Measurements from ENCODE around the gene AOX1.

The AOX1 gene

DNA sequence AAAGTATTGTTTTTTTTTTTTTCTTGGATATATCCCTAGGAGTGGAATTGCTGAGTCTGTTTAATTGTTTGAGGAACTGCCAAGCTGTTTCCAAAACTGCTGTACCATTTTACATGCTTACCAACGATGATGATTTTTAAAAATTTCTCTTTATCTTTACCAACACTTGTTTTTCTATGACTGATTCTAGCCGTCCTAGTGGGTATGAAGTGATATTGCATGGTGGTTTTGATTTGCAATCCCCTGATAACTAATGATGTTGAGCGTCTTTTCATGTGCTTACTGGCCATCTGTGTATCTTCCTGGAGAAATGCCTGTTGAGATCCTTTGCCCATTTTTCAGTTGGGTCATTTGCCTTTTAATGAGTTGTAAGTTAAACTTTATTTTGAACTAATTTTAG lies 8.8 kb upstream of the AOX1 start:
- TF ChIP-seq, protein P1, sequence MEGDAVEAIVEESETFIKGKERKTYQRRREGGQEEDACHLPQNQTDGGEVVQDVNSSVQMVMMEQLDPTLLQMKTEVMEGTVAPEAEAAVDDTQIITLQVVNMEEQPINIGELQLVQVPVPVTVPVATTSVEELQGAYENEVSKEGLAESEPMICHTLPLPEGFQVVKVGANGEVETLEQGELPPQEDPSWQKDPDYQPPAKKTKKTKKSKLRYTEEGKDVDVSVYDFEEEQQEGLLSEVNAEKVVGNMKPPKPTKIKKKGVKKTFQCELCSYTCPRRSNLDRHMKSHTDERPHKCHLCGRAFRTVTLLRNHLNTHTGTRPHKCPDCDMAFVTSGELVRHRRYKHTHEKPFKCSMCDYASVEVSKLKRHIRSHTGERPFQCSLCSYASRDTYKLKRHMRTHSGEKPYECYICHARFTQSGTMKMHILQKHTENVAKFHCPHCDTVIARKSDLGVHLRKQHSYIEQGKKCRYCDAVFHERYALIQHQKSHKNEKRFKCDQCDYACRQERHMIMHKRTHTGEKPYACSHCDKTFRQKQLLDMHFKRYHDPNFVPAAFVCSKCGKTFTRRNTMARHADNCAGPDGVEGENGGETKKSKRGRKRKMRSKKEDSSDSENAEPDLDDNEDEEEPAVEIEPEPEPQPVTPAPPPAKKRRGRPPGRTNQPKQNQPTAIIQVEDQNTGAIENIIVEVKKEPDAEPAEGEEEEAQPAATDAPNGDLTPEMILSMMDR (IDR thresholded peaks at IDR 0.05): no peak
- Histone ChIP-seq H3K4me1 (ENCODE audit: control insufficient read depth in 1 of 2, insufficient read depth in 1 of 2, low read depth in 1 of 2, low read length in 1 of 2) (no peaks in the 10 kb centered on the region), H3K4me3 (ENCODE audit: low read depth in 1 of 2, low read length in 1 of 2) (no peak overlapping the region), H3K9me3 (no peaks in the 10 kb centered on the region), H3K27me3 (no peaks in the 10 kb centered on the region), H3K27ac (no peak overlapping the region), H3K36me3 (peaks cover 8% of the 10 kb centered on the region)

- Histone ChIP-seq H3K27ac (no peak overlapping the region), H3K27me3 (no peaks in the 10 kb centered on the region), H3K36me3 (peaks cover 3% of the 10 kb centered on the region), H3K4me1 (ENCODE audit: control insufficient read depth in 1 of 2, insufficient read depth in 1 of 2, low read depth in 1 of 2, low read length in 1 of 2) (no peaks in the 10 kb centered on the region), H3K4me3 (ENCODE audit: low read depth in 1 of 2, low read length in 1 of 2) (no peak overlapping the region), H3K9me3 (no peaks in the 10 kb centered on the region)
- TF ChIP-seq, protein P1 (IDR thresholded peaks at IDR 0.05): no peak
Observed at GRCh38 chr2:200578778-200579177, 7.0 kb upstream of the AOX1 start.

GRCh38 chr2:200584639-200585038 lies 1.2 kb upstream of the AOX1 start:
- TF ChIP-seq, protein P1 (IDR thresholded peaks at IDR 0.05): no peak
- H3K27me3 ChIP-seq: peaks cover 8% of the 10 kb centered on the region
- no peaks in the 10 kb centered on the region for H3K9me3 ChIP-seq
- H3K36me3 ChIP-seq: peaks cover 3% of the 10 kb centered on the region
- H3K4me1 ChIP-seq (ENCODE audit: control insufficient read depth in 1 of 2, insufficient read depth in 1 of 2, low read depth in 1 of 2, low read length in 1 of 2): peaks cover 12 to 23% of the 10 kb centered on the region in 2 experiments
- H3K27ac ChIP-seq: no peak overlapping the region
- no peak overlapping the region for H3K4me3 ChIP-seq (ENCODE audit: low read depth in 1 of 2, low read length in 1 of 2)

DNA sequence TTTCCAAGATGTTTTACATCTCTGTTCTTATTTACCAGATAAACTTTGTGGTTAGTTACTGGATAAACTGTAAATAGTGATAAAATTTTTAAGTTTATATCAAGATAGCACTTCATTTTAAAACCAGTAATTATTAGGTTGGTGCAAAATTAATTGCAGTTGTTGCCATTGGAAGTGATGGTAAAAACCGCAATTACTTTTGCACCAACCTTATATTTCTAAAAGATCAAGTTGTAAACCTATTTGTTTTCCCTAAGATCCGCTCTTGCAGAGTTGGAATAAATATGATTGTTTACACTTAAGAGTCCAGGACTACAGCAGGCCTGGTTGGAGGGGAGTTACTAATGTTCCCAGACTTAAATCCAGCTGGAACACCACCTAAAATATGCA lies 479 bp upstream of the AOX1 start:
- Histone ChIP-seq H3K27me3 (peaks cover 8% of the 10 kb centered on the region), H3K36me3 (peaks cover 3% of the 10 kb centered on the region), H3K4me3 (ENCODE audit: low read depth in 1 of 2, low read length in 1 of 2) (peak overlapping the region; percentile 49 to 62), H3K27ac (no peak overlapping the region), H3K9me3 (no peaks in the 10 kb centered on the region), H3K4me1 (ENCODE audit: control insufficient read depth in 1 of 2, insufficient read depth in 1 of 2, low read depth in 1 of 2, low read length in 1 of 2) (peaks cover 12 to 24% of the 10 kb centered on the region in 2 experiments)
- TF ChIP-seq, protein P1 (IDR thresholded peaks at IDR 0.05): no peak

GRCh38 chr2:200586644-200586975 lies 796 bp downstream of the AOX1 start:
- Histone ChIP-seq H3K27ac (no peak overlapping the region), H3K4me1 (ENCODE audit: control insufficient read depth in 1 of 2, insufficient read depth in 1 of 2, low read depth in 1 of 2, low read length in 1 of 2) (peaks cover 12 to 24% of the 10 kb centered on the region in 2 experiments), H3K4me3 (ENCODE audit: low read depth in 1 of 2, low read length in 1 of 2) (no peak overlapping the region)

More at GRCh38 chr2:200586644-200586975, 796 bp downstream of the AOX1 start:
- no peaks in the 10 kb centered on the region for H3K9me3 ChIP-seq
- peaks cover 3% of the 10 kb centered on the region for H3K36me3 ChIP-seq
- TF ChIP-seq, protein P1 (IDR thresholded peaks at IDR 0.05): no peak
- peaks cover 8% of the 10 kb centered on the region for H3K27me3 ChIP-seq
